Measurements from ENCODE around the gene IRF1. TPM values are rescaled to one million over a fixed set of nuclear protein-coding genes. Genes with fewer than 3 reads are reported as not detected.
A peak's percentile ranks its signal among the peaks of the same experiment; 100 is the strongest.

Gene IRF1
- polyA plus RNA-seq, 6 donors from 2014 or later: 228 to 332 (median 296) TPM

- H3K36me3 Mint-ChIP-seq: peaks cover 0 to 5% of the 10 kb centered on the region in 2 donors
- peaks cover 61 to 82% (median 81%) of the 10 kb centered on the region in 3 donors for H3K4me1 Mint-ChIP-seq
- ATAC-seq (ENCODE audit: low read depth in 2 of 2): no peak
- peak overlapping the region in 1 of 8 donors; percentile 20 for H3K4me3 Mint-ChIP-seq
- H3K27ac Mint-ChIP-seq: peak overlapping the region in 3 of 6 donors; percentile 86 to 96 (median 95)
- no peak for DNase-seq
- H3K9me3 Mint-ChIP-seq: no peaks in the 10 kb centered on the region
- no peaks in the 10 kb centered on the region for H3K27me3 Mint-ChIP-seq
Observed at GRCh38 chr5:132472431-132472830, 18.1 kb downstream of the IRF1 start.

GRCh38 chr5:132471944-132472343 is 18.6 kb downstream of the IRF1 start:
- H3K36me3 Mint-ChIP-seq: peaks cover 0 to 5% of the 10 kb centered on the region in 2 donors
- DNase-seq: no peak
- peak overlapping the region; percentile 84 to 96 (median 92) for H3K27ac Mint-ChIP-seq
- H3K27me3 Mint-ChIP-seq: no peaks in the 10 kb centered on the region
- peaks cover 61 to 82% (median 81%) of the 10 kb centered on the region in 3 donors for H3K4me1 Mint-ChIP-seq
- peak overlapping the region in 4 of 8 donors; percentile 40 to 83 (median 80) for H3K4me3 Mint-ChIP-seq
- no peak for ATAC-seq (ENCODE audit: low read depth in 2 of 2)
- H3K9me3 Mint-ChIP-seq: no peaks in the 10 kb centered on the region

- Mint-ChIP-seq H3K27me3 (no peaks in the 10 kb centered on the region), H3K9me3 (no peaks in the 10 kb centered on the region), H3K36me3 (peaks cover 0 to 5% of the 10 kb centered on the region in 2 donors), H3K27ac (peak overlapping the region; percentile 86 to 96 (median 92)), H3K4me1 (peaks cover 64 to 82% (median 81%) of the 10 kb centered on the region in 3 donors), H3K4me3 (peak overlapping the region in 5 of 8 donors; percentile 24 to 83 (median 79))
- DNase-seq: no peak
- ATAC-seq (ENCODE audit: low read depth in 2 of 2): no peak
Observed at GRCh38 chr5:132471151-132471907, 19.2 kb downstream of the IRF1 start.

GRCh38 chr5:132470596-132470995 is 20.0 kb downstream of the IRF1 start:
- Mint-ChIP-seq H3K36me3 (peaks cover 0 to 5% of the 10 kb centered on the region in 2 donors), H3K4me3 (no peak overlapping the region), H3K27ac (peak overlapping the region in 5 of 6 donors; percentile 38 to 96 (median 87)), H3K27me3 (no peaks in the 10 kb centered on the region), H3K9me3 (no peaks in the 10 kb centered on the region), H3K4me1 (peaks cover 66 to 84% (median 81%) of the 10 kb centered on the region in 3 donors)
- ATAC-seq (ENCODE audit: low read depth in 2 of 2) (no peak), DNase-seq (no peak)

- Mint-ChIP-seq H3K4me3 (no peak overlapping the region), H3K27ac (peak overlapping the region in 4 of 6 donors; percentile 72 to 96 (median 90)), H3K36me3 (peaks cover 0 to 5% of the 10 kb centered on the region in 2 donors), H3K4me1 (peaks cover 72 to 88% (median 85%) of the 10 kb centered on the region in 3 donors), H3K27me3 (no peaks in the 10 kb centered on the region), H3K9me3 (no peaks in the 10 kb centered on the region)
- no peak for ATAC-seq (ENCODE audit: low read depth in 2 of 2)
- DNase-seq: no peak
Observed at GRCh38 chr5:132470010-132470392, 20.6 kb downstream of the IRF1 start.

GRCh38 chr5:132469380-132470009 is 21.1 kb downstream of the IRF1 start:
- ATAC-seq (ENCODE audit: low read depth in 2 of 2) (no peak), DNase-seq (no peak)
- Mint-ChIP-seq H3K9me3 (no peaks in the 10 kb centered on the region), H3K27me3 (no peaks in the 10 kb centered on the region), H3K4me3 (no peak overlapping the region), H3K36me3 (peaks cover 0 to 5% of the 10 kb centered on the region in 2 donors), H3K27ac (peak overlapping the region in 4 of 6 donors; percentile 52 to 96 (median 82)), H3K4me1 (peaks cover 72 to 88% (median 85%) of the 10 kb centered on the region in 3 donors)

GRCh38 chr5:132468656-132469379 is 21.8 kb downstream of the IRF1 start:
- H3K36me3 Mint-ChIP-seq: peaks cover 0 to 5% of the 10 kb centered on the region in 2 donors
- H3K27ac Mint-ChIP-seq: peak overlapping the region in 4 of 6 donors; percentile 35 to 75 (median 61)
- peak overlapping the region in 1 of 8 donors; percentile 74 for H3K4me3 Mint-ChIP-seq
- no peaks in the 10 kb centered on the region for H3K9me3 Mint-ChIP-seq
- ATAC-seq (ENCODE audit: low read depth in 2 of 2): no peak
- no peaks in the 10 kb centered on the region for H3K27me3 Mint-ChIP-seq
- DNase-seq: no peak
- peaks cover 74 to 89% (median 88%) of the 10 kb centered on the region in 3 donors for H3K4me1 Mint-ChIP-seq

GRCh38 chr5:132467287-132467984 is 23.1 kb downstream of the IRF1 start:
- Mint-ChIP-seq H3K4me3 (peak overlapping the region; percentile 42 to 86 (median 72)), H3K27me3 (no peaks in the 10 kb centered on the region), H3K4me1 (peaks cover 79 to 92% (median 90%) of the 10 kb centered on the region in 3 donors), H3K9me3 (no peaks in the 10 kb centered on the region), H3K36me3 (peaks cover 0 to 5% of the 10 kb centered on the region in 2 donors), H3K27ac (peak overlapping the region; percentile 24 to 92 (median 74))
- peak in 1 of 2 donors; percentile 4 for ATAC-seq (ENCODE audit: low read depth in 2 of 2)
- DNase-seq: no peak

GRCh38 chr5:132466433-132467286 is 23.9 kb downstream of the IRF1 start:
- DNase-seq (peak; percentile 67), ATAC-seq (ENCODE audit: low read depth in 2 of 2) (peak; percentile 67 to 72)
- no peaks in the 10 kb centered on the region for H3K9me3 Mint-ChIP-seq
- H3K4me3 Mint-ChIP-seq: peak overlapping the region; percentile 69 to 88 (median 78)
- peaks cover 79 to 95% (median 92%) of the 10 kb centered on the region in 3 donors for H3K4me1 Mint-ChIP-seq
- H3K27ac Mint-ChIP-seq: peak overlapping the region; percentile 49 to 93 (median 78)
- H3K36me3 Mint-ChIP-seq: peaks cover 0 to 9% of the 10 kb centered on the region in 2 donors
- H3K27me3 Mint-ChIP-seq: no peaks in the 10 kb centered on the region

GRCh38 chr5:132465059-132465707 is 25.4 kb downstream of the IRF1 start:
- Mint-ChIP-seq H3K27me3 (no peaks in the 10 kb centered on the region), H3K4me3 (peak overlapping the region in 7 of 8 donors; percentile 73 to 87 (median 76)), H3K4me1 (peaks cover 82 to 94% (median 94%) of the 10 kb centered on the region in 3 donors), H3K27ac (peak overlapping the region; percentile 52 to 93 (median 77)), H3K36me3 (peaks cover 0 to 9% of the 10 kb centered on the region in 2 donors), H3K9me3 (no peaks in the 10 kb centered on the region)
- DNase-seq (no peak), ATAC-seq (ENCODE audit: low read depth in 2 of 2) (no peak)

GRCh38 chr5:132464156-132464939 is 26.2 kb downstream of the IRF1 start:
- Mint-ChIP-seq H3K36me3 (peaks cover 0 to 9% of the 10 kb centered on the region in 2 donors), H3K4me1 (peaks cover 83 to 97% (median 94%) of the 10 kb centered on the region in 3 donors)
- DNase-seq: no peak

More at GRCh38 chr5:132464156-132464939, 26.2 kb downstream of the IRF1 start:
- no peaks in the 10 kb centered on the region for H3K27me3 Mint-ChIP-seq
- ATAC-seq (ENCODE audit: low read depth in 2 of 2): peak; percentile 37 to 47
- H3K27ac Mint-ChIP-seq: peak overlapping the region; percentile 47 to 92 (median 84)
- H3K4me3 Mint-ChIP-seq: peak overlapping the region; percentile 73 to 88 (median 80)
- H3K9me3 Mint-ChIP-seq: no peaks in the 10 kb centered on the region
